ENCODE measurements around the gene COG6. TPM values are rescaled to one million over a fixed set of nuclear protein-coding genes. Genes with fewer than 3 reads are reported as not detected.

COG6 gene
- total RNA-seq, 1 donor from 2014 or later: 44.1 TPM

GRCh38 chr13:39766464-39767158 lies 111.1 kb downstream of the COG6 start:
- H3K36me3 Mint-ChIP-seq (ENCODE audit: insufficient read depth): peaks cover 2% of the 10 kb centered on the region
- H3K9me3 Mint-ChIP-seq (ENCODE audit: low read depth): peaks cover 7% of the 10 kb centered on the region
- no peak overlapping the region for H3K4me3 Mint-ChIP-seq (ENCODE audit: low read depth)
- DNase-seq (ENCODE audit: low spot score, unreplicated experiment): no peak
- no peak overlapping the region for H3K27ac Mint-ChIP-seq
- no peak for TF ChIP-seq CTCF (IDR thresholded peaks at IDR 0.05; ENCODE audit: unreplicated experiment)
- H3K27me3 Mint-ChIP-seq: no peaks in the 10 kb centered on the region
- peaks cover 4% of the 10 kb centered on the region for H3K4me1 Mint-ChIP-seq (ENCODE audit: low read depth)

- Mint-ChIP-seq H3K9me3 (ENCODE audit: low read depth) (no peaks in the 10 kb centered on the region), H3K27ac (no peak overlapping the region), H3K4me1 (ENCODE audit: low read depth) (peaks cover 4% of the 10 kb centered on the region), H3K36me3 (ENCODE audit: insufficient read depth) (no peaks in the 10 kb centered on the region), H3K27me3 (no peaks in the 10 kb centered on the region), H3K4me3 (ENCODE audit: low read depth) (no peak overlapping the region)
- no peak for DNase-seq (ENCODE audit: low spot score, unreplicated experiment)
- no peak for TF ChIP-seq CTCF (IDR thresholded peaks at IDR 0.05; ENCODE audit: unreplicated experiment)
Measured at GRCh38 chr13:39767791-39768517, 112.5 kb downstream of the COG6 start.

GRCh38 chr13:39768962-39769361 lies 113.5 kb downstream of the COG6 start:
- no peak for DNase-seq (ENCODE audit: low spot score, unreplicated experiment)
- H3K27ac Mint-ChIP-seq: no peak overlapping the region
- H3K4me3 Mint-ChIP-seq (ENCODE audit: low read depth): no peak overlapping the region
- no peaks in the 10 kb centered on the region for H3K9me3 Mint-ChIP-seq (ENCODE audit: low read depth)
- no peak for TF ChIP-seq CTCF (IDR thresholded peaks at IDR 0.05; ENCODE audit: unreplicated experiment)
- H3K4me1 Mint-ChIP-seq (ENCODE audit: low read depth): peaks cover 4% of the 10 kb centered on the region
- no peaks in the 10 kb centered on the region for H3K36me3 Mint-ChIP-seq (ENCODE audit: insufficient read depth)
- H3K27me3 Mint-ChIP-seq: no peaks in the 10 kb centered on the region

- Mint-ChIP-seq H3K27me3 (no peaks in the 10 kb centered on the region), H3K4me1 (ENCODE audit: low read depth) (peaks cover 4% of the 10 kb centered on the region), H3K9me3 (ENCODE audit: low read depth) (no peaks in the 10 kb centered on the region), H3K27ac (no peak overlapping the region), H3K36me3 (ENCODE audit: insufficient read depth) (no peaks in the 10 kb centered on the region), H3K4me3 (ENCODE audit: low read depth) (no peak overlapping the region)
- DNase-seq (ENCODE audit: low spot score, unreplicated experiment): no peak
- TF ChIP-seq CTCF (IDR thresholded peaks at IDR 0.05; ENCODE audit: unreplicated experiment): no peak
Measured at GRCh38 chr13:39770221-39771090, 115.0 kb downstream of the COG6 start.

- Mint-ChIP-seq H3K4me3 (ENCODE audit: low read depth) (no peak overlapping the region), H3K27me3 (no peaks in the 10 kb centered on the region), H3K36me3 (ENCODE audit: insufficient read depth) (no peaks in the 10 kb centered on the region), H3K9me3 (ENCODE audit: low read depth) (no peaks in the 10 kb centered on the region), H3K4me1 (ENCODE audit: low read depth) (peaks cover 4% of the 10 kb centered on the region), H3K27ac (no peak overlapping the region)
- DNase-seq (ENCODE audit: low spot score, unreplicated experiment): no peak
- TF ChIP-seq CTCF (IDR thresholded peaks at IDR 0.05; ENCODE audit: unreplicated experiment): no peak
Measured at GRCh38 chr13:39773833-39774232, 118.4 kb downstream of the COG6 start.
